Posterior cingulate gyrus (tissue), 11 donors: ENCODE measurements around the gene FIBP.

Experiments
- DNase-seq, 10 donors: peaks; one replicate each; pipeline versions ENCODE4 v3.0.0 to v3.0.0-alpha.2; 2020 to 2021; ENCODE audit warnings: mixed read lengths in 3 of 10
- intact Hi-C: fragments of 100-400 bp; cut with DNase I; formaldehyde crosslinking; loops from one replicate; pipeline ENCODE4 v1.15.1; 2023

The FIBP gene

GRCh38 chr11:65888163-65888814 is at the start of gene FIBP:
TSS of gene FIBP (minus strand) at chr11:65888471. CDS start at chr11:65888418, 53 bp downstream.
- intact Hi-C loops: loop anchor here (2.0 kb wide), 1 partner anchor 31 kb away; the partner anchor contains the start of genes C11orf68 and DRAP1
- peak; percentile 96 to 99 (median 98) for DNase-seq

GRCh38 chr11:65937766-65938165 is 49.5 kb upstream of the FIBP start:
- intact Hi-C loops: no loop called here
- peak in 1 of 10 donors; percentile 1 for DNase-seq

GRCh38 chr11:65934014-65934413 is 45.7 kb upstream of the FIBP start:
- intact Hi-C loops: no loop called here
- no peak for DNase-seq

- DNase-seq: peak in 2 of 10 donors; percentile 18 to 64
- intact Hi-C loops: no loop called here
Observed at GRCh38 chr11:65932558-65932919, 44.3 kb upstream of the FIBP start.

- peak in 2 of 10 donors; percentile 37 to 42 for DNase-seq
- intact Hi-C loops: no loop called here
Observed at GRCh38 chr11:65931773-65932557, 43.7 kb upstream of the FIBP start.

- DNase-seq: peak in 1 of 10 donors; percentile 4
- intact Hi-C loops: no loop called here
Observed at GRCh38 chr11:65928667-65929066, 40.4 kb upstream of the FIBP start.

- intact Hi-C loops: no loop called here
- peak in 1 of 10 donors; percentile 27 for DNase-seq
Observed at GRCh38 chr11:65927904-65928397, 39.7 kb upstream of the FIBP start.

GRCh38 chr11:65925397-65925796 is 37.1 kb upstream of the FIBP start:
- DNase-seq: no peak
- intact Hi-C loops: no loop called here

- intact Hi-C loops: no loop called here
- no peak for DNase-seq
Observed at GRCh38 chr11:65922565-65922964, 34.3 kb upstream of the FIBP start.

- intact Hi-C loops: no loop called here
- DNase-seq: peak in 1 of 10 donors; percentile 52
Observed at GRCh38 chr11:65921876-65922275, 33.6 kb upstream of the FIBP start.

DNA sequence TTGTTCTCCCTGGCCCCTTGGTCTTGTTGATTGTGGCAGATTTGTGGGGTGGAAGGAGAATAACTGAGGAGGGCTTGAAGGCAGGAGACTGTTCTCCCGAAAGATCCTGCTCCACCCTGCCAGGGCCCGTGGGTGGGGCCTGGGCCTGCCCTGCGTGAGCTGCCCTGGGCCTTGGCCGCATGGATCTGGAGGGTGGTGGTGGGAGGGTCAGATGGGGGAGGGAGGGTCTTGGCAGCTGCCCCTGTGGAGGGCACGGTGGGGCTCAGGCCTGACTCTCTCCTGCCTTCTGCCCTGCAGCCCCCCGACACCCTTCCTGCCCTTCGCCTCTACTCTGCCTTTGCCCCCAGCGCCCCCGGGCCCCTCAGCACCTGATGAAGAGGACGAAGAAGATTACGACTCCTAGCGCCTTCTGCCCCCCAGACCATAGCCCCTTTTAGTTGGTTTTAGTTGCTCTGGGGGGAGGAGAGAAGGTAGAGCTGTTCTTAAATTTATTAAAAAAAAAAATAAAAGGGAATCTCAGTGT is 32.8 kb upstream of the FIBP start:
- intact Hi-C loops: no loop called here
- DNase-seq: peak in 2 of 10 donors; percentile 30 to 57

GRCh38 chr11:65920372-65920802 is 32.1 kb upstream of the FIBP start:
- peak in 2 of 10 donors; percentile 82 to 85 for DNase-seq
- intact Hi-C loops: loop anchor here (1.0 kb wide), 1 partner anchor 28 kb away; no protein-coding TSS in a partner anchor

DNA sequence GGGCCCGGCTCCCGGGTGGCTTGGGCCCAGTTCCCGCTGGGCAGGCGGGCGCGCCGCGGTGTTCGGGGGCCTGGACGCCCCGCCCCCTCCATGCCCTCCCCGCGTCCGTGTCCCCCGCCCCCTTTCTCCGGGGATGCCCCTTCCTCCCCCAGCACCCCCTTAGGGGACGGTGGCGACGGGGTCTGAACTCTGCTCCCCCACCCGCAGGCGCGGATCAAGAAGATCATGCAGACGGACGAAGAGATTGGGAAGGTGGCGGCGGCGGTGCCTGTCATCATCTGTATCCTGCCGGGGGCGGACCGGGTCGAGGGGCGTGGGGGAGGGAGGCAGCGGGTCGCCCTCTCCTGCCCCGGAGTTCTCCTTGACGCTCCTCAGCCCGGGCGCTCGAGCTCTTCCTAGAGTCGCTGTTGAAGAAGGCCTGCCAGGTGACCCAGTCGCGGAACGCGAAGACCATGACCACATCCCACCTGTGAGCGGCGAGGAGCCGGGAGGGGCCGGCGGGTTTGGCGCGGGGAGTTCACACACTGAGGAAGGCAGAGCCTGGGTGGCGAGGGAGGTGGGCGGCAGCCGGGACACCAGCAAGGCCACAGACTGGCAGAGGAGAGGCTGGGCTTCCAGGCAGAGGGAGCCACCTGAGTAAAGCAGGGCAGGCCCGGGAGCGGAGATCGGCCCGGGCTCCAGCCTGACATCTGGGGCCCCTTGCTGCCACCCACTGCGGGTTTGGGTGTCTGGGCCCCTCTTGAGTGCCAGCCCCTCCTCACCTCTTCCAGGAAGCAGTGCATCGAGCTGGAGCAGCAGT is 31.5 kb upstream of the FIBP start:
- intact Hi-C loops: loop anchor here (1.0 to 2.0 kb wide), 3 partner anchors 27 to 41 kb away; partner anchors contain the start of genes FIBP and SART1
- DNase-seq: peak in 7 of 10 donors; percentile 27 to 91 (median 51)

- intact Hi-C loops: loop anchor here (2.0 kb wide), 2 partner anchors 30 to 42 kb away; partner anchors contain the start of genes FIBP and SART1
- peak; percentile 98 to 100 (median 100) for DNase-seq
Observed at GRCh38 chr11:65919141-65919572, 30.9 kb upstream of the FIBP start, which contains the start of gene DRAP1. TSS of gene DRAP1 (plus strand) at chr11:65919426. CDS start at chr11:65919502, 76 bp downstream.

GRCh38 chr11:65918211-65919140 is 30.2 kb upstream of the FIBP start, which contains the start of gene C11orf68:
TSS of gene C11orf68 (minus strand) at chr11:65919062. CDS start at chr11:65919031, 31 bp downstream.
- DNase-seq: peak in 3 of 10 donors; percentile 66 to 81 (median 66)
- intact Hi-C loops: loop anchor here (2.0 kb wide), 2 partner anchors 30 to 42 kb away; partner anchors contain the start of genes FIBP and SART1

DNA sequence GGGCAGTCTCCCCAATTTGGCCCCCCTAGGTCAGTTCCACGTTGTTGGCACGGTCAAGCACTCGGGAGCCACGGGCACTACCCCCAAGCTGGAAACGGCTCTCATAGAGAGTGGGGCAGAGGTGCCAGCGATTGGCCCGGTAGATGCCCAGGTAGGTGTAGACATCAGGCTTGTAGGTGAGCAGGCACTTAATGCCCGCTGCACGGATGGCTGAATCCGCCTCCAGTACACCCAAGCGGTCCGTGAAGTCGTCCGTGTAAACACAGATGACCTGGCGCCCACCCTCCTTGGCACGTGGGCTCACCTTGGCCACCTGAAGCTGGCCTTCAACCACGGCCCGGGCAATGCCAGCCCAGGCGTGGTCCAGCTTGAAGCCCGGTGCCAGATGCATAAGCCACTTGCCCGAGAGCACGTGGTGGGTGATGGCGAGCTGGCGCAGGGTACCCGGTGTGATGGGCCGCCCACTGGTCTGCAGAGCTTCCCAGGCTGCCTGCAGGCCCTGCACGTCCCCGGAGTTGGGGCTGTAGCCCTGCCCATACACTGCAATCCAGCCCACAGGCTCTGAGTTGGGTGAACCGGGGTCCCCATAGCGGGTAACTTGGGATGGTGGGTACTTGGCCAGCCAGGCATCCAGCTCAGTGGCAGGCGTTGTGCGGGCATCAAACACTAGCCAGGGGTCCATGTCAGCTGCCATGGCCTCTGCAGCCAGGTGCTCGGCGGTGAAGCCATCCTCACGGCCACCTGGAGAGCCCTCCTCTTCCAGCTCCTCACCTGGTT is 29.4 kb upstream of the FIBP start:
- DNase-seq: peak in 2 of 10 donors; percentile 73 to 85
- intact Hi-C loops: loop anchor here (2.0 kb wide), 2 partner anchors 29 to 43 kb away; partner anchors contain the start of genes FIBP and SART1

- intact Hi-C loops: no loop called here
Observed at GRCh38 chr11:65917077-65917433, 28.8 kb upstream of the FIBP start.

DNA sequence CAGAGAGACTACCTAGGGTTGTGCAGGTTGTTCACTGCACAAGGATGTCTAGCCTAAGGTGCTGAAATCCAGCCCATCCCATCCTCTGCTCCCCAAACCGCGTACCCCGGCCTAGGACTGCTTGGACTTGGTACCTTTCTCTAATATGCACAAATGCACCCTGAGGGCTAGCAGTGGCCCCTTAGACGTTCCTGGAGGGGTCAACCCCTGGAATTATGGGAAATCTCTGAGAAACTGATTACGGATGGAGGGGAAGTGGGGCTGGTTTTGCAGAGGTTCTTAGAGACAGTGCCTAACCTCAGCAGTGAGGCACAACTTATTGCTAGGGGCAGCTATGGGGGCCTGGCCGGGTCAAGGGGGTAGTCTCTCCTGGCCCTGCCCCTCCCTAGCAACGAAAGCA is 28.1 kb upstream of the FIBP start:
- peak in 2 of 10 donors; percentile 54 to 62 for DNase-seq
- intact Hi-C loops: no loop called here

More at GRCh38 chr11:65917077-65917433, 28.8 kb upstream of the FIBP start:
- DNase-seq: no peak
